GM23338 (cell line): Measurements from ENCODE around the gene TUBA1B. TPM values are rescaled to one million over a fixed set of nuclear protein-coding genes. Genes with fewer than 3 reads are reported as not detected.

Experiments
- ATAC-seq: fragments of 200-7000 bp; cut with Tn5 transposase; 3 replicates; pipeline ENCODE4 v1.9.1; 2020
- DNase-seq: peaks from one replicate; pipeline ENCODE4 v3.0.0-alpha.2; 2015; ENCODE audit warnings: low spot score
- H2AFZ ChIP-seq: fragments of 200-600 bp; sonication (generic); 2 replicates; pipeline ENCODE4 v1.8.0; 2016; ENCODE audit warnings: antibody characterized with exemption, mild to moderate bottlenecking, moderate library complexity
- H3F3A ChIP-seq: fragments of 200-600 bp; sonication (generic); replicated peaks from 2 replicates; pipeline ENCODE4 v1.8.0; 2017; ENCODE audit warnings: antibody characterized with exemption, mixed run types, low read depth
- H3K27ac ChIP-seq: fragments of 200-600 bp; sonication (generic); 2 replicates; pipeline ENCODE4 v1.6.1; 2016; ENCODE audit warnings: low read depth
- H3K27me3 ChIP-seq: fragments of 200-600 bp; sonication (generic); 2 replicates; pipeline ENCODE4 v1.8.0; 2016; ENCODE audit warnings: mild to moderate bottlenecking, mixed run types, moderate library complexity; ENCODE audit not compliant: insufficient read depth
- H3K36me3 ChIP-seq: fragments of 200-600 bp; sonication (generic); 2 replicates; pipeline ENCODE4 v1.8.0; 2016; ENCODE audit warnings: mild to moderate bottlenecking; ENCODE audit not compliant: insufficient read depth
- H3K4me1 ChIP-seq: fragments of 200-600 bp; sonication (generic); 2 replicates; pipeline ENCODE4 v1.8.0; 2016; ENCODE audit warnings: mild to moderate bottlenecking, moderate library complexity; ENCODE audit not compliant: insufficient read depth
- H3K4me2 ChIP-seq: fragments of 200-600 bp; sonication (generic); 2 replicates; pipeline ENCODE4 v1.7.1; 2017; ENCODE audit warnings: mixed run types
- H3K4me3 ChIP-seq: fragments of 200-600 bp; sonication (generic); 2 replicates; pipeline ENCODE4 v1.6.1; 2016; ENCODE audit warnings: mixed run types
- H3K79me2 ChIP-seq: fragments of 200-600 bp; sonication (generic); replicated peaks from 2 replicates; pipeline ENCODE4 v1.8.0; 2017; ENCODE audit warnings: mild to moderate bottlenecking; ENCODE audit not compliant: insufficient read depth
- H3K9me2 ChIP-seq: fragments of 200-600 bp; sonication (generic); 2 replicates; pipeline ENCODE4 v1.8.0; 2017; ENCODE audit not compliant: insufficient read depth
- H4K20me1 ChIP-seq: fragments of 200-600 bp; sonication (generic); replicated peaks from 2 replicates; pipeline ENCODE4 v1.8.0; 2017; ENCODE audit warnings: mild to moderate bottlenecking; ENCODE audit not compliant: insufficient read depth
- H3K27ac Mint-ChIP-seq: 2 replicates; pipeline ENCODE4 v1.8.0; 2020; ENCODE audit warnings: inconsistent platforms, mild to moderate bottlenecking, moderate library complexity, mixed read lengths
- H3K27me3 Mint-ChIP-seq: 3 replicates; pipeline ENCODE4 v1.8.0; 2022; ENCODE audit warnings: low read depth, mild to moderate bottlenecking, moderate library complexity, mixed read lengths, inconsistent platforms; ENCODE audit not compliant: insufficient read depth, poor library complexity
- H3K36me3 Mint-ChIP-seq: 3 replicates; pipeline ENCODE4 v1.8.0; 2021; ENCODE audit warnings: low read depth, mild to moderate bottlenecking, inconsistent platforms, moderate library complexity, mixed read lengths
- H3K4me1 Mint-ChIP-seq: 3 replicates; pipeline ENCODE4 v1.8.0; 2020; ENCODE audit warnings: mild to moderate bottlenecking, inconsistent platforms, mixed read lengths
- H3K4me3 Mint-ChIP-seq: 3 replicates; pipeline ENCODE4 v1.8.0; 2021; ENCODE audit warnings: moderate library complexity, mild to moderate bottlenecking, inconsistent platforms, mixed read lengths
- H3K9me3 Mint-ChIP-seq: 3 replicates; pipeline ENCODE4 v1.8.0; 2020; ENCODE audit warnings: moderate library complexity, mild to moderate bottlenecking, inconsistent platforms, mixed read lengths
- CREB1 ChIP-seq: fragments of 250-450 bp; sonication (Bioruptor Pico); IDR thresholded peaks from 2 replicates; pipeline ENCODE4 v1.5.0; 2020; ENCODE audit warnings: low read depth, mild to moderate bottlenecking, moderate library complexity
- CTCF ChIP-seq, 2 experiments: fragments of 200-600 bp in 1 of 2; sonication (generic) in 1 of 2; conservative IDR thresholded peaks; 2 replicates each; pipeline versions ENCODE4 v1.5.1 to v1.6.1; 2016 to 2017; ENCODE audit warnings: antibody characterized with exemption in 2 of 2, low read depth in 2 of 2, mild to moderate bottlenecking in 2 of 2, moderate library complexity in 1 of 2
- ETS1 ChIP-seq: IDR thresholded peaks from 2 replicates; pipeline ENCODE4 v1.6.1; 2016; ENCODE audit warnings: antibody characterized with exemption
- EZH2 ChIP-seq: fragments of 200-600 bp; sonication (generic); IDR thresholded peaks from one replicate; pipeline ENCODE4 v1.8.0; 2017; ENCODE audit warnings: antibody characterized with exemption, mild to moderate bottlenecking, low read depth; ENCODE audit not compliant: unreplicated experiment
- EZH2phosphoT487 ChIP-seq: fragments of 200-600 bp; sonication (generic); IDR thresholded peaks from one replicate; pipeline ENCODE4 v1.8.1; 2018; ENCODE audit warnings: antibody characterized with exemption; ENCODE audit not compliant: unreplicated experiment
- JUNB ChIP-seq: IDR thresholded peaks from one replicate; pipeline ENCODE4 v1.6.1; 2016; ENCODE audit warnings: antibody characterized with exemption; ENCODE audit not compliant: unreplicated experiment
- POLR2AphosphoS5 ChIP-seq: IDR thresholded peaks from 2 replicates; pipeline ENCODE4 v1.6.1; 2016; ENCODE audit warnings: antibody characterized with exemption, low read depth
- REST ChIP-seq: IDR thresholded peaks from one replicate; pipeline ENCODE4 v1.6.1; 2018; ENCODE audit warnings: antibody characterized with exemption; ENCODE audit not compliant: unreplicated experiment
- STAT1 ChIP-seq: IDR thresholded peaks from one replicate; pipeline ENCODE4 v1.6.1; 2016; ENCODE audit warnings: antibody characterized with exemption; ENCODE audit not compliant: unreplicated experiment
- ZNF114 ChIP-seq: fragments of 250-450 bp; sonication (Bioruptor Pico); IDR thresholded peaks from 2 replicates; pipeline ENCODE4 v1.5.0; 2020; ENCODE audit warnings: mild to moderate bottlenecking, moderate library complexity
- ZNF331 ChIP-seq: fragments of 250-450 bp; sonication (Bioruptor Pico); IDR thresholded peaks from 2 replicates; pipeline ENCODE4 v1.5.0; 2020; ENCODE audit warnings: low read depth, mild to moderate bottlenecking, moderate library complexity
- ZNF462 ChIP-seq: fragments of 250-450 bp; sonication (Bioruptor Pico); IDR thresholded peaks from 2 replicates; pipeline ENCODE4 v1.5.0; 2020; ENCODE audit warnings: mild to moderate bottlenecking, moderate library complexity
- polyA plus RNA-seq: library from polyadenylated mRNA; unstranded; fragments of >200 nt; fragmentation: Nextera tagmentation; extraction: Ambion mirVana; gene quantifications from 2 replicates; pipeline ENCODE4 v1.2.1, GENCODE V29; 2016
- total RNA-seq: library from RNA; depleted of rRNA; stranded (reverse); fragments of >200 nt; shearing (Covaris generic); gene quantifications from 2 replicates; pipeline ENCODE4 v1.2.3, GENCODE V29; 2014

The TUBA1B gene
- total and polyA plus RNA-seq, 2 experiments from 2014 or later, result 1,116 to 2,718 TPM

- Histone ChIP-seq H3K4me2 (peak overlapping the region; percentile 94), H3K36me3 (no peaks in the 10 kb centered on the region), H3K4me1 (peaks cover 51% of the 10 kb centered on the region), H2AFZ (no peak overlapping the region), H4K20me1 (peaks cover 14% of the 10 kb centered on the region), H3K27me3 (peaks cover 86% of the 10 kb centered on the region), H3K4me3 (peak overlapping the region; percentile 53), H3F3A (peaks cover 16% of the 10 kb centered on the region; the same call in 1 of the 2 replicates), H3K27ac (no peak overlapping the region), H3K9me2 (no peaks in the 10 kb centered on the region), H3K79me2 (no peaks in the 10 kb centered on the region)
- Mint-ChIP-seq H3K27ac (no peak overlapping the region), H3K9me3 (no peaks in the 10 kb centered on the region), H3K27me3 (peaks cover 81% of the 10 kb centered on the region), H3K4me3 (peak overlapping the region; percentile 68; the same call in 1 of the 3 replicates), H3K4me1 (peaks cover 57% of the 10 kb centered on the region), H3K36me3 (peaks cover 4% of the 10 kb centered on the region; the same call in 2 of the 3 replicates)
- ATAC-seq (no peak), DNase-seq (no peak)
- TF ChIP-seq JUNB, result no peak
- no peak for TF ChIP-seq POLR2AphosphoS5
- TF ChIP-seq CTCF (conservative IDR thresholded peaks at IDR 0.05; ENCODE audit: low read depth in 2 of 2), result no peak
- no peak for TF ChIP-seq REST
- TF ChIP-seq ETS1, result no peak
- no peak for TF ChIP-seq EZH2phosphoT487
- TF ChIP-seq ZNF331, result no peak
- no peak for TF ChIP-seq ZNF462 (CRISPR knock-in tag)
- no peak for TF ChIP-seq STAT1
- no peak for TF ChIP-seq CREB1 (CRISPR knock-in tag)
- TF ChIP-seq EZH2, result no peak
- no peak for TF ChIP-seq ZNF114 (CRISPR knock-in tag)
Observed at GRCh38 chr12:49092816-49093406, 38.3 kb downstream of the TUBA1B start.
